SIG-M5 (cell line): ENCODE results near the gene HSBP1.

Experiments used
- DNase-seq: peaks from one replicate; lab custom pipeline; 2025; lab: John Stamatoyannopoulos, UW

Gene HSBP1

GRCh38 chr16:83803811-83804210 lies 4.0 kb upstream of the HSBP1 start:
- DNase-seq, result no peak

- DNase-seq, result no peak
Measured at GRCh38 chr16:83804366-83804765, 3.4 kb upstream of the HSBP1 start.

- DNase-seq, result peak; percentile 52
Measured at GRCh38 chr16:83806036-83806435, 1.7 kb upstream of the HSBP1 start.

GRCh38 chr16:83806731-83807130 lies 1.0 kb upstream of the HSBP1 start:
- DNase-seq, result no peak

- DNase-seq, result no peak
Measured at GRCh38 chr16:83807327-83807709, 460 bp upstream of the HSBP1 start.

- DNase-seq, result no peak
Measured at GRCh38 chr16:83808573-83809014, 816 bp downstream of the HSBP1 start.

- no peak for DNase-seq
Measured at GRCh38 chr16:83809092-83809491, 1.3 kb downstream of the HSBP1 start.

- no peak for DNase-seq
Measured at GRCh38 chr16:83810901-83811300, 3.1 kb downstream of the HSBP1 start.

- DNase-seq, result no peak
Measured at GRCh38 chr16:83813823-83814658, 6.3 kb downstream of the HSBP1 start.

GRCh38 chr16:83814659-83814985 lies 6.8 kb downstream of the HSBP1 start:
- DNase-seq, result no peak

- no peak for DNase-seq
Measured at GRCh38 chr16:83817022-83817421, 9.2 kb downstream of the HSBP1 start.

- DNase-seq, result no peak
Measured at GRCh38 chr16:83818276-83818675, 10.5 kb downstream of the HSBP1 start.

- DNase-seq, result no peak
Measured at GRCh38 chr16:83819361-83819760, 11.6 kb downstream of the HSBP1 start.

- no peak for DNase-seq
Measured at GRCh38 chr16:83826146-83826913, 18.6 kb downstream of the HSBP1 start.

- DNase-seq, result no peak
Measured at GRCh38 chr16:83830091-83830768, 22.5 kb downstream of the HSBP1 start.

- no peak for DNase-seq
Measured at GRCh38 chr16:83830769-83831455, 23.1 kb downstream of the HSBP1 start.

GRCh38 chr16:83831456-83831987 lies 23.7 kb downstream of the HSBP1 start:
- no peak for DNase-seq

- DNase-seq, result no peak
Measured at GRCh38 chr16:83833921-83834320, 26.1 kb downstream of the HSBP1 start.

- DNase-seq, result no peak
Measured at GRCh38 chr16:83835586-83836566, 28.1 kb downstream of the HSBP1 start.

GRCh38 chr16:83837566-83837965 lies 29.8 kb downstream of the HSBP1 start:
- no peak for DNase-seq

GRCh38 chr16:83838151-83838550 lies 30.4 kb downstream of the HSBP1 start:
- DNase-seq, result no peak
